Skin of body (tissue), 2 donors: ENCODE data around the gene PIF1. TPM values are rescaled to one million over a fixed set of nuclear protein-coding genes. Genes with fewer than 3 reads are reported as not detected.
"Not testable (repeated sequence)": the region's sequence is repeated elsewhere in the genome, so short reads cannot be mapped to it uniquely, and the experiment has no call there.

Experiments
- DNase-seq: peaks from one replicate; lab custom pipeline; 2025; lab: John Stamatoyannopoulos, UW
- total RNA-seq: library from RNA; depleted of rRNA; stranded (reverse); fragments of >200 nt; gene quantifications from one replicate; pipeline ENCODE4 v1.2.3, GENCODE V29; 2014

Gene PIF1
- total RNA-seq, 1 donor from 2014 or later = 1.9 TPM

GRCh38 chr15:64847876-64848716 lies 22.6 kb upstream of the PIF1 start:
- no peak for DNase-seq

DNA sequence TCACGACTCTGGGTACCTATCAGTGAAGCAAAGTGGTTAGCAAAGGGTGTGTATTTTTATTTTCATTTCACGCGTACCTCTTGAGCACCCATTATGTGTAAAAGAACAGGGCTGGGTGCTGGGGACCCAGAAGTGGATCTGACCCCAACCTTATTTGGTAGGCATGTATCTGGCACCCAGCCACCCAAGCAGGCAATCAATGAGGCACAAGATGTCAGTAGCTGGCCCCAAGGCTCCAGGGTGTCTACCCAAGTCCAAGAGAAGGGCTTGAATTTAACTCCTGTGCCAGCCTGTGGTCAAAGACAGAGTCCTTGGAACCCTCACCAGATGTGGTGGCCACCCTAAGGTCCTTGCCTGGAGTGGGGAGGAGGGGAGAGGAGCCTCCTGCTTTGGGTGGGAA lies 22.0 kb upstream of the PIF1 start:
- no peak for DNase-seq

DNA sequence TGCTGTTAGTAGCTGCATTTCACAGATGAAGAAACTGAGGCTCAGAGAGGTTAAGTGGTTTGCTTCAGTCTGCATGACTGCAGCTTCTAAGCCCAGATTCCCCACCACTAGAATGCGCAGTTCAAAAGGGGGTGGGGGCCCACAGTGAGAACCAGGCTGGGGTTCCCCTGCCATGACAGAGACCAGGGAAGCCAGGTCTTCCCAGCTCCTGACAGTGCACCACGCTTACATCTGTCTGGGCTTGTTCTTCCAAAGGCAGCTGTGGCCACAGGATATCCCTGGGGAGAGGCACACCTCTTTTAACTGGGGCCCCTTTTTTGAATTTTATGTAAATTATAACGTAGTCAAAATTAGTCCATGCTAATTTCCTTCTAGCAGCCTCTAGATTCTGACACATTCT lies 21.6 kb upstream of the PIF1 start:
- no peak for DNase-seq

GRCh38 chr15:64845831-64846595 lies 20.6 kb upstream of the PIF1 start:
- no peak for DNase-seq

DNA sequence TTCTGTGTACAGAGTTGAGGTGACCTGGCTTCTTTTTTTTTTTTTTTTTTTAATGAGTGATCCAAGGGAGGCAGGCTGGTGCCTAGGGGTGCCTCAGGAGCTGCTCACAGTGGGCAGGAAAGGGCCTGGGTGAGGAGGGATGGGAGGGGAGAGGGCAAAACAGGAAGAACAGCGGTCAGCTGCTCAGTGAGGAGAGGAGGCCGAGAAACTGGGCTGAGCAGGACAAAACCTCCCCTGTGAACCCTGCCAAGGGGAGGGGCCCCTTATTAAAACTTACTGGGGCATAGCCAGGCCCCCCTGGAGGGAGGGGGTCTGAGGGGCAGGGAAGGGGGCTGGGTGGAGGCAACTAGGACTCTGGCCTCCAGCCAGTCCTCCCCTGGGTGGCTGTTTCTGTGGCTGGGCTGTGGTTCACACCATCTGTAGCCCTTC lies 19.8 kb upstream of the PIF1 start:
- DNase-seq = peak; percentile 39

DNA sequence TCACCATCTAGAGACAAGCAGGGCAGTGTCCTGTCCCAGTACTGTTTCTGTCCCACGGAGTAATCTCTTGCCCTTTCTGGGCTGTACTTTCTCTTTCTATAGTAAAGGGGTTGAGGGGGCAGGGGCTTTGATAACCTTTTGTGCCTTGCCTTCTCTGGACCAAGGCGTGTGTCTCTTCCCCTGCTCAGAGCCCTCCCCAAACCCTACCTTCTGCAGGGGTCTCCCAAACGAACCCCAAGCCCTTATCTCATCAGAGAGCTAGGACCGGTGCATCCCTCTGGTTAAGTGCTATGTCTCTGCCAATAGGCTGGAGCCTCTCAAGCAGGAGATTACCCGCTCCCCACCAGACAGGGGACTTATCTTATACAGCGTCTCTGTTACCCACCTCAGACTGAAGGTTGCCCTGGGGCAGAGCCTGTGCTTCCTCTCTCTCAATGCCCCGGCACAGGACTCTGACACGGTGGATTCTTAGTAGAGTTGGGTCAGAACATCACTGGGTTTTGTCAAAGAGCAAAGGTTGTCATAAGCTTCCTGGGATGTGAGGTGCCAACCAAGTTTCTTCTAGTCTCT lies 19.2 kb upstream of the PIF1 start:
- no peak for DNase-seq

DNA sequence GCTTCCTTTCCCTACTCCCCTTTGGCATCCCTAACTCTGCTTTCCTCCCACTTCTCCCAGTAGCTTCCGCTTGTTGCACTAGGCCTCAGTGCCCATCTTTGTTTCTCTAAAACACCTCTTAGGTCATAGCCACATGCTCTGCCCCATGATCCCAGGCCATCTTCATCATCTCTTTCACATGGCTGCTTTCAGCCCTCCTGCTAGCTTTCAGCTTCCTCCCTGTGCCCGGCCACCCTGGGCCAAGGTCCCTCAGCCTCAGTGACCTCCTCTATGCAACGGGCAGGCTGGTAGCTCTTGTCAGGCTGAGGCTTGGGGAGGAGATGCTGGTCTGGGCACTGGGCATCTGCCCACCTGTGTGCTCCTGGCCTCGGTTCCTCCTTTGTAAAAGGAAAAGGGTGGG lies 18.5 kb upstream of the PIF1 start:
- no peak for DNase-seq

- DNase-seq = no peak
These were observed 17.6 kb upstream of the PIF1 start for GRCh38 chr15:64842986-64843561.

- DNase-seq = peak; percentile 10
These were observed 16.9 kb upstream of the PIF1 start for GRCh38 chr15:64842096-64842939.

DNA sequence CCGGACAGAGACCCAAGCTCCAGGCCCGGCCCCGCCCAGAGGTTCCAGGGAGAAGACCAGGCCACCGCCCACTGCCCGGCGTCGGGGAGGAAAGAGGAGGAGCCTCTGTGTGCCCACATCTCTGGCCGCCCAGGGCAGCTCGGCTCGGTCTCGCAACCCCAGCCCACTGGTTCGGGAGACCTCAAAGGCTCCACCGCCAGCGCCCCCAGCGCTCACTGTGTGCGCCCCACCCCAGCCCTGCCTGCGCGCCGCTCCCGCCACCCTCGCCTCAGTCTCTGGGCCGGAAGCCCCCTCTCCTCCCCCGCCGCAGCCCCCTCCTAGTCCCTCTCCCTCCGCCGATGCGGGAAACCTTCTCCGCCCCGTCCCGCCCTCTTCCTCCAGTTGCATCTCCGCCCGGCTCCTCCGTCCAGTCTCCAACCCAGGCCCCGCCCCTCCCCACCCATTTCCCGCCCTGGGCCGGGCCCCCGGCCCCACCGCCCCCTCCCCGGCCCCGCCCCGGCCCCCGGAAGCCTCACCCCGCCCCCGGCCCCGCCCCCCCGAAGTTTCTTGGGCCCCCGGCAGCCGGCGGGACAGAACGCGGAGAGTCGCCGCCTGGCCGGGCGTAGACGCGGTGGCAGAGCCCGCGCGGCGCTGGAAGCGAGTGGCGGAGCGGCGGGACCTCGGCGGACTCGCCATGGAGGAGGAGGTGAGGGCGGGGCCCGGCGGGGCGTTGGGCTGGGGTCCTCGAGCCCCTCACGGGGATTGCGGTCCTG lies 16.1 kb upstream of the PIF1 start, which contains the start of gene PLEKHO2:
PLEKHO2 (plus strand) TSS at position 572 of the 752 bp plus-strand sequence; CDS start at position 674, 102 bp downstream.
- peak; percentile 95 for DNase-seq

GRCh38 chr15:64841060-64841343 lies 15.6 kb upstream of the PIF1 start:
- no peak for DNase-seq

GRCh38 chr15:64837502-64837901 lies 12.1 kb upstream of the PIF1 start:
- DNase-seq = peak; percentile 7

GRCh38 chr15:64836023-64836536 lies 10.6 kb upstream of the PIF1 start:
- DNase-seq = no peak

DNA sequence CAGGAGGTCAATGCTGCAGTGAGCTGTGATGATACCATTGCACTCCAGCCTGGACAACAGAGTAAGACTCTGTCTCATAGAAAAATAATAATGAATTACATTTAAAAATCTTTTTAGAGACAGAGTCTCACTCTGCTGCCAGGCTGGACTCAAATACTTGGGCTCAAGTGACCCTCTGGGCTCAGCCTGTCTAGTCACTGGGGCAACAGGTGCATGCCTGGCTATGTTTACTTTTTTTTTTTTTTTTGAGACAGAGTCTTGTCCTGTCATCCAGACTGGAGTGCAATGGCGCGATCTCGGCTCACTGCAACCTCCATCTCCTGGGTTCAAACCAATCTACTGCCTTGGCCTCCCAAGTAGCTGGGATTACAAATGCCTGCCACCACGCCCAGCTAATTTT lies 8.2 kb upstream of the PIF1 start:
- DNase-seq = no peak

GRCh38 chr15:64828985-64829384 lies 3.5 kb upstream of the PIF1 start:
- DNase-seq = no peak

DNA sequence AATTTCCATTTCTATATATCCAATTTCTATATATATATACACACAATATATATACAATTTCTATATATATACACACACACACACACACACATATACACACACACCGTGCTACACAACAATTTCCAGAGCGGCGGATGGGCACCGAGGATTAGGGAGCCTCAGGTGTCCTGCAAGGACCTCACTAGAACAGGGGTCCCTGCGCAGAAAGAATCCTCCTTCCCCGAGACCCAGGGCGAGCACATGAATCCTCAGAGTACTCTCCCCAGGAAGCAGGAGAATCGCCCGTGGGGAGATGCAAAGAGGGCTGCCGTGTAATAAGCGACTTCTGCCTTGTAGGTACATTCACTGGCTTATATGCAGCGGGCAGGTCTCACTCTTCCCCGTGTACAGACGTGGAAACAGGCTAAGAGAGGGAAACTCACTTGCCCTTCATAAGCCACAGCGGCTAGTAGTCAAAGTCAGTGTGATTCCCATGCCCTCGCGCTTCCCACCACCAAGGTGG lies 467 bp downstream of the PIF1 start:
- DNase-seq = no peak

GRCh38 chr15:64816452-64816851 lies 9.0 kb downstream of the PIF1 start:
- no peak for DNase-seq

- not testable (repeated sequence) for DNase-seq
These were observed 10.5 kb downstream of the PIF1 start for GRCh38 chr15:64814965-64815364.

DNA sequence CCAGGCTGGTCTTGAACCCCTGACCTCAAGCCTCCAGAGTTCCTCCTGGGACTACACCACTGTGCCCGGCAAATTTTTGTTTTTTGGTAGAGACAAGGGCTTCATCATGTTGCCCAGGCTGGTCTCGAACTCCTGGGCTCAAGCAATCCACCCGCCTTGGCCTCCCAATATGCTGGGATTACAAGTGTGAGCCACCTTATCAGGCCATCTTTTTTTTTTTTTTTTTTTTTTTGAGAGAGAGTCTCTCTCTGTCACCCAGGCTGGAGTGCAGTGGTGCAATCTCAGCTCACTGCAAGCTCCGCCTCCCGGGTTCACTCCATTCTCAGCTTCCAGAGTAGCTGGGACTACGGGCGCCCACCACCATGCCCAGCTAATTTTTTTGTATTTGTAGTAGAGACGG lies 11.2 kb downstream of the PIF1 start:
- DNase-seq = not testable (repeated sequence)

- DNase-seq = no peak
These were observed 12.4 kb downstream of the PIF1 start for GRCh38 chr15:64813075-64813474.
